HepG2 (cell line): ENCODE results near the gene RIPK1. TPM values are rescaled to one million over a fixed set of nuclear protein-coding genes. Genes with fewer than 3 reads are reported as not detected.

Experiments
- ATAC-seq: fragments of 200-7000 bp; cut with Tn5 transposase; 3 replicates; pipeline ENCODE4 v1.9.1; 2020; ENCODE audit warnings: mild to moderate bottlenecking, moderate library complexity
- BruUV-seq: library from RNA; stranded (reverse); fragments of 400-500 nt; replicated peaks from 2 replicates; lab custom pipeline; 2021; lab: Mats Ljungman, UMichigan
- CTCF ChIA-PET: fragments of 300-600 bp; formaldehyde crosslinking; extraction: SDS; loops from one replicate; lab custom pipeline; 2021; ENCODE audit warnings: low total read pairs, inconsistent platforms, low intra/inter-chr PET ratio; lab: Yijun Ruan, JAX
- POLR2A ChIA-PET: fragments of 350-600 bp; sonication (Branson Sonifier 250); formaldehyde crosslinking; loops from one replicate; lab custom pipeline; 2020; ENCODE audit warnings: antibody characterized with exemption, inconsistent platforms; lab: Yijun Ruan, JAX
- DNase-seq: peaks from one replicate; pipeline ENCODE4 v3.0.0-alpha.2; 2015; ENCODE audit warnings: low spot score
- FAIRE-seq: peaks from 3 replicates; lab custom pipeline; 2011; peaks lifted over from hg19 to GRCh38; lab: Jason Lieb, UNC
- H2AFZ ChIP-seq: one replicate; pipeline ENCODE4 v1.6.1; 2011; ENCODE audit warnings: low read length, inconsistent platforms
- H3K27ac ChIP-seq: fragments of 300-600 bp; 3 replicates; pipeline ENCODE4 v1.8.0; 2011; ENCODE audit warnings: mixed run types, mild to moderate bottlenecking, mixed read lengths, low read length, inconsistent platforms; ENCODE audit not compliant: insufficient read depth; ENCODE audit errors: extremely low read length
- H3K27me3 ChIP-seq, 2 experiments: fragments of 200-600 bp in 1 of 2; 2 replicates in 1 of 2; 3 replicates in 1 of 2; pipeline versions ENCODE4 v1.6.0 to v1.8.0; 2011; ENCODE audit warnings: low read length in 2 of 2, mild to moderate bottlenecking in 2 of 2, moderate library complexity in 2 of 2, inconsistent platforms in 1 of 2; ENCODE audit not compliant: insufficient read depth in 2 of 2, control insufficient read depth in 1 of 2
- H3K36me3 ChIP-seq, 2 experiments: fragments of 200-600 bp in 1 of 2; replicated peaks in 1 of 2; 2 replicates in 1 of 2; 3 replicates in 1 of 2; pipeline versions ENCODE4 v1.5.1 to v1.8.0; 2011; ENCODE audit warnings: low read length in 2 of 2, inconsistent platforms in 1 of 2; ENCODE audit not compliant: insufficient read depth in 2 of 2, control insufficient read depth in 1 of 2
- H3K4me1 ChIP-seq: 2 replicates; pipeline ENCODE4 v1.5.1; 2012; ENCODE audit warnings: low read length, inconsistent platforms; ENCODE audit not compliant: insufficient read depth
- H3K4me2 ChIP-seq: 2 replicates; pipeline ENCODE4 v1.6.0; 2011; ENCODE audit warnings: low read depth, low read length, inconsistent platforms
- H3K4me3 ChIP-seq, 3 experiments: fragments of 200-600 bp in 1 of 3; sonication (generic), shearing (Covaris generic) in 1 of 3; replicated peaks in 1 of 3; 2 replicates each; pipeline ENCODE4 v1.5.1; 2011 to 2016; ENCODE audit warnings: low read length in 3 of 3, inconsistent platforms in 2 of 3, low read depth in 2 of 3, mild to moderate bottlenecking in 2 of 3, control low read depth in 1 of 3, mixed read lengths in 1 of 3; ENCODE audit not compliant: insufficient read depth in 1 of 3
- H3K79me2 ChIP-seq: one replicate; pipeline ENCODE4 v1.6.1; 2011; ENCODE audit warnings: low read length, inconsistent platforms; ENCODE audit not compliant: insufficient read depth
- H3K9ac ChIP-seq: 2 replicates; pipeline ENCODE4 v1.6.0; 2011; ENCODE audit warnings: mild to moderate bottlenecking, low read depth, low read length, inconsistent platforms; ENCODE audit not compliant: insufficient read depth
- H3K9me3 ChIP-seq: 2 replicates; pipeline ENCODE4 v1.5.1; 2012; ENCODE audit warnings: mild to moderate bottlenecking, low read length
- H4K20me1 ChIP-seq: 2 replicates; pipeline ENCODE4 v1.6.0; 2011; ENCODE audit warnings: inconsistent platforms, mild to moderate bottlenecking, low read length, moderate library complexity; ENCODE audit not compliant: insufficient read depth
- EZH2 ChIP-seq: conservative IDR thresholded peaks from 2 replicates; pipeline ENCODE4 v1.6.1; 2012; ENCODE audit warnings: mild to moderate bottlenecking, low read depth, low read length, moderate library complexity
- HMG20A ChIP-seq: IDR thresholded peaks from 2 replicates; pipeline ENCODE4 v1.6.1; 2016; ENCODE audit warnings: borderline replicate concordance
- HNF4A ChIP-seq: sonication (generic); formaldehyde crosslinking; IDR thresholded peaks from 2 replicates; pipeline ENCODE4 v1.4.0; 2020; ENCODE audit warnings: missing genetic modification reagents
- HNRNPLL ChIP-seq: fragments of 200-400 bp; formaldehyde crosslinking; IDR thresholded peaks from 2 replicates; pipeline ENCODE4 v1.6.1; 2017; ENCODE audit warnings: mild to moderate bottlenecking, low read depth, low read length; ENCODE audit not compliant: poor library complexity, severe bottlenecking
- MYC ChIP-seq: sonication (generic); formaldehyde crosslinking; IDR thresholded peaks from 2 replicates; pipeline ENCODE4 v1.9.0; 2021; ENCODE audit warnings: missing genetic modification reagents, borderline replicate concordance
- NONO ChIP-seq, 2 experiments: fragments of 450-650 bp in 1 of 2; sonication (generic) in 1 of 2; formaldehyde crosslinking in 1 of 2; IDR thresholded peaks in 1 of 2; conservative IDR thresholded peaks in 1 of 2; 2 replicates each; pipeline versions ENCODE4 v1.6.1 to v1.8.0; 2017 to 2022; ENCODE audit warnings: mild to moderate bottlenecking in 1 of 2, missing genetic modification reagents in 1 of 2, moderate library complexity in 1 of 2
- NPAS2 ChIP-seq: sonication (generic); formaldehyde crosslinking; IDR thresholded peaks from 2 replicates; pipeline ENCODE4 v1.8.0; 2022; ENCODE audit warnings: mild to moderate bottlenecking, missing genetic modification reagents, borderline replicate concordance
- REST ChIP-seq, 2 experiments: IDR thresholded peaks; 2 replicates each; pipeline ENCODE4 v1.6.1; 2011 to 2012; ENCODE audit warnings: low read length in 2 of 2, borderline replicate concordance in 1 of 2, low read depth in 1 of 2, mild to moderate bottlenecking in 1 of 2, moderate library complexity in 1 of 2
- SALL1 ChIP-seq: sonication (generic); formaldehyde crosslinking; IDR thresholded peaks from 2 replicates; pipeline ENCODE4 v1.8.0; 2022; ENCODE audit warnings: mild to moderate bottlenecking, missing genetic modification reagents
- SAP130 ChIP-seq: IDR thresholded peaks from 2 replicates; pipeline ENCODE4 v1.6.1; 2016; ENCODE audit warnings: low read depth
- ZBTB7A ChIP-seq: sonication (generic); formaldehyde crosslinking; IDR thresholded peaks from 2 replicates; pipeline ENCODE4 v1.8.0; 2022; ENCODE audit warnings: mild to moderate bottlenecking, missing genetic modification reagents
- ZFP1 ChIP-seq: IDR thresholded peaks from 2 replicates; pipeline ENCODE4 v1.6.1; 2016
- ZNF468 ChIP-seq: sonication (generic); formaldehyde crosslinking; IDR thresholded peaks from 2 replicates; pipeline ENCODE4 v1.8.0; 2022; ENCODE audit warnings: mild to moderate bottlenecking, moderate library complexity, missing genetic modification reagents
- ZNF501 ChIP-seq: sonication (generic); formaldehyde crosslinking; IDR thresholded peaks from 2 replicates; pipeline ENCODE4 v1.5.1; 2020; ENCODE audit warnings: mild to moderate bottlenecking, moderate library complexity, missing genetic modification reagents
- ZNF598 ChIP-seq: sonication (generic); formaldehyde crosslinking; IDR thresholded peaks from 2 replicates; pipeline ENCODE4 v1.5.1; 2020; ENCODE audit warnings: mild to moderate bottlenecking, missing genetic modification reagents, borderline replicate concordance
- ZNF605 ChIP-seq: sonication (generic); formaldehyde crosslinking; IDR thresholded peaks from 2 replicates; pipeline ENCODE4 v1.8.0; 2022; ENCODE audit warnings: mild to moderate bottlenecking, missing genetic modification reagents
- WGBS: methylation state at CpG from one replicate; pipeline ENCODE4 v1.1.6; 2017; ENCODE audit warnings: low lambda C conversion rate; 5-methylcytosine and 5-hydroxymethylcytosine counted together
- in situ Hi-C: cut with HindIII; loops from 2 replicates; pipeline ENCODE4 v1.10.0; 2017; ENCODE audit warnings: low pct_unique_long_range_greater_than_20kb; ENCODE audit not compliant: extremely low pct_ligation_motif_present
- intact Hi-C: fragments of 100-400 bp; cut with micrococcal nuclease; formaldehyde crosslinking; loops from one replicate; pipeline ENCODE4 v1.10.0; 2022; ENCODE audit not compliant: unreplicated experiment
- polyA plus RNA-seq, 8 experiments: library from polyadenylated mRNA; depleted of rRNA in 3 of 8; stranded (reverse) in 7 of 8; unstranded in 1 of 8; fragments of >200 nt; fragmentation: Illumina TruSeq in 4 of 8; extraction: Trizol in 4 of 8; gene quantifications; 2 replicates each; pipeline versions ENCODE4 v1.2.1 to v1.2.3, GENCODE V29; 2011 to 2016; ENCODE audit warnings: low read depth in 4 of 8, missing spikeins in 1 of 8, mixed read lengths in 1 of 8; ENCODE audit not compliant: insufficient read depth in 1 of 8
- total RNA-seq, 5 experiments: library from RNA; depleted of rRNA; stranded (reverse); fragments of >200 nt; fragmentation: Illumina TruSeq; extraction: Trizol; gene quantifications; 2 replicates each; pipeline ENCODE4 v1.2.3, GENCODE V29; 2016; ENCODE audit warnings: low read depth in 1 of 5
- TF ChIP-seq, protein P1 (sequence below): sonication (generic); formaldehyde crosslinking; IDR thresholded peaks from 2 replicates; pipeline ENCODE4 v1.4.0; 2020; ENCODE audit warnings: missing genetic modification reagents

RIPK1 gene
- total and polyA plus RNA-seq, 2 of the 13 experiments (the other 11 are each of a cell fraction or from before 2014, with no cell fraction given): 9.0 to 10.3 TPM

DNA sequence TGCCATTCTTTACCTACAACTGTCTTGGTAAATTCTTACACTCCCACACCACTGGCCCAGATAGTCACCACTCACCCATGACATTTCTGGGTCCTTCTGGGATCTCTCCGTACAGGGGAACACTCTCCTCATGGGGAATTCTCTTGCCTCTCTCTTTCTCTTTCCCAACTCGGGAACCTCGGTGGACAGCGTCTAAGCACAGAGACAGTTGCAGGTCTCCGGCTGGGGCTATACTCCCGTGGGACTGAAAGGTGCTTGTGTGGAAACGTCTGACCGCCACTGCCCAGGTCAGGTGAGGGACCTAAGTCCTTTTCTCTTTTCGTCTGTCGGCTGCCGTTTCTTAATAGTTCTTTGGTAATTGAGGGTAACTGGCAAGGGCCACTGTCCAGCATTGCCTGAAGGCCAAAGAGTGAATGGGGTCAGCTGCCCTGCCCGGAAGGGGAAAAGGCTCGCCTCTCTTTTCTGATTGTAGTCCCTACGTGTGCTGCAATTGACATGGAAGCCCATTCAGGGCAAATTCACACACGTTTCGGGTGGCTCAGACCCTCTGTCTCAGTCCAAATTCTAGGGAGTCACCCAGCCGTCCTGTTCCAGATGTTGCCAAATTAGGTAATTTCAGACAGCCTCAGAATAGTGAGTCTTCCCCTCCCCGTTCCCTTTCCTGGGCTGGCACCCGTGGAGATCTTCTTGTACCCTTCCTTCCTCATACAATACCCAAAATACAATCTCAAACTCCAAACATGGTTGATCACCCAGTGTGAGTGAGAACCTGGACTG is 31.2 kb upstream of the RIPK1 start:
- peaks cover 13% of the 10 kb centered on the region for H3K4me1 ChIP-seq
- H3K9ac ChIP-seq: no peak overlapping the region
- no peaks in the 10 kb centered on the region for H3K79me2 ChIP-seq
- H3K36me3 ChIP-seq: no peaks in the 10 kb centered on the region
- no peak overlapping the region for H3K27ac ChIP-seq
- no peaks in the 10 kb centered on the region for H3K9me3 ChIP-seq
- no peak overlapping the region for H2AFZ ChIP-seq
- H4K20me1 ChIP-seq: no peaks in the 10 kb centered on the region
- peak overlapping the region in 2 of 3 experiments; percentile 22 to 48; a peak in 1 of 6 replicates for H3K4me3 ChIP-seq
- intact Hi-C loops (loop anchor here (5.0 kb wide), 1 partner anchor 35 kb away; no protein-coding TSS in a partner anchor), in situ Hi-C loops (no loop called here)
- DNase-seq: no peak
- POLR2A ChIA-PET: interaction anchor here (0.8 to 1.0 kb wide), 2 partner anchors 17 to 27 kb away, joined by 3 to 4 read pairs; no protein-coding TSS in a partner anchor
- peak overlapping the region; percentile 82 for H3K4me2 ChIP-seq
- 6% methylated on average over 17 of the region's 19 CpGs for whole genome bisulfite sequencing
- FAIRE-seq: peak; percentile 54
- peak; percentile 78 for ATAC-seq
- CTCF ChIA-PET: no interaction called here
- peaks cover 2 to 33% of the 10 kb centered on the region in 2 experiments; a peak in 4 of 5 replicates for H3K27me3 ChIP-seq
- no TSS peak for BruUV-seq
- TF ChIP-seq HNRNPLL (no peak), ZNF605 (0 out of 2 replicates have a peak, but pooled peaks have one; percentile 23), NPAS2 (CRISPR knock-in tag) (no peak), EZH2 (0 out of 2 replicates have a peak, but pooled peaks have one; percentile 16), ZBTB7A (CRISPR knock-in tag) (0 out of 2 replicates have a peak, but pooled peaks have one; percentile 15), ZFP1 (no peak), ZNF598 (0 out of 2 replicates have a peak, but pooled peaks have one; percentile 37), HNF4A (CRISPR knock-in tag) (peak; percentile 11; the same call in 1 of the 2 replicates), ZNF468 (CRISPR knock-in tag) (0 out of 2 replicates have a peak, but pooled peaks have one; percentile 51), HMG20A (CRISPR knock-in tag) (0 out of 2 replicates have a peak, but pooled peaks have one; percentile 15), SAP130 (peak; percentile 32; the same call in 1 of the 2 replicates), MYC (CRISPR knock-in tag) (0 out of 2 replicates have a peak, but pooled peaks have one; percentile 11), SALL1 (0 out of 2 replicates have a peak, but pooled peaks have one; percentile 20), NONO (IDR thresholded peaks at IDR 0.05) (no peak), NONO (CRISPR knock-in tag; conservative IDR thresholded peaks at IDR 0.05) (no peak), REST (IDR thresholded peaks at IDR 0.05; ENCODE audit: borderline replicate concordance in 1 of 2, low read depth in 1 of 2, low read length in 2 of 2) (peak in 1 of 2 experiments; percentile 79; a peak in 2 of 4 replicates), ZNF501 (CRISPR knock-in tag) (0 out of 2 replicates have a peak, but pooled peaks have one; percentile 50)
- TF ChIP-seq, protein P1, sequence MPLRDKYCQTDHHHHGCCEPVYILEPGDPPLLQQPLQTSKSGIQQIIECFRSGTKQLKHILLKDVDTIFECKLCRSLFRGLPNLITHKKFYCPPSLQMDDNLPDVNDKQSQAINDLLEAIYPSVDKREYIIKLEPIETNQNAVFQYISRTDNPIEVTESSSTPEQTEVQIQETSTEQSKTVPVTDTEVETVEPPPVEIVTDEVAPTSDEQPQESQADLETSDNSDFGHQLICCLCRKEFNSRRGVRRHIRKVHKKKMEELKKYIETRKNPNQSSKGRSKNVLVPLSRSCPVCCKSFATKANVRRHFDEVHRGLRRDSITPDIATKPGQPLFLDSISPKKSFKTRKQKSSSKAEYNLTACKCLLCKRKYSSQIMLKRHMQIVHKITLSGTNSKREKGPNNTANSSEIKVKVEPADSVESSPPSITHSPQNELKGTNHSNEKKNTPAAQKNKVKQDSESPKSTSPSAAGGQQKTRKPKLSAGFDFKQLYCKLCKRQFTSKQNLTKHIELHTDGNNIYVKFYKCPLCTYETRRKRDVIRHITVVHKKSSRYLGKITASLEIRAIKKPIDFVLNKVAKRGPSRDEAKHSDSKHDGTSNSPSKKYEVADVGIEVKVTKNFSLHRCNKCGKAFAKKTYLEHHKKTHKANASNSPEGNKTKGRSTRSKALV (CRISPR knock-in tag): peak; percentile 41; the same call in 1 of the 2 replicates
